RPMI7951 (cell line): ENCODE data around the gene TCF21. TPM values are rescaled to one million over a fixed set of nuclear protein-coding genes. Genes with fewer than 3 reads are reported as not detected.
"Not testable (repeated sequence)": the region's sequence is repeated elsewhere in the genome, so short reads cannot be mapped to it uniquely, and the experiment has no call there.

ENCODE experiments used
- DNase-seq: peaks from one replicate; pipeline ENCODE4 v3.0.0-alpha.2; 2012; ENCODE audit warnings: low read depth
- total RNA-seq: library from RNA; depleted of rRNA; stranded (reverse); fragments of >200 nt; shearing (Covaris generic); gene quantifications from 2 replicates; pipeline ENCODE4 v1.2.3, GENCODE V29; 2014; rRNA removed

TCF21 gene
- total RNA-seq, 1 experiment from 2014 or later: not detected

- peak; percentile 75 for DNase-seq
Measured at GRCh38 chr6:133921249-133921859, 32.4 kb downstream of the TCF21 start.

DNA sequence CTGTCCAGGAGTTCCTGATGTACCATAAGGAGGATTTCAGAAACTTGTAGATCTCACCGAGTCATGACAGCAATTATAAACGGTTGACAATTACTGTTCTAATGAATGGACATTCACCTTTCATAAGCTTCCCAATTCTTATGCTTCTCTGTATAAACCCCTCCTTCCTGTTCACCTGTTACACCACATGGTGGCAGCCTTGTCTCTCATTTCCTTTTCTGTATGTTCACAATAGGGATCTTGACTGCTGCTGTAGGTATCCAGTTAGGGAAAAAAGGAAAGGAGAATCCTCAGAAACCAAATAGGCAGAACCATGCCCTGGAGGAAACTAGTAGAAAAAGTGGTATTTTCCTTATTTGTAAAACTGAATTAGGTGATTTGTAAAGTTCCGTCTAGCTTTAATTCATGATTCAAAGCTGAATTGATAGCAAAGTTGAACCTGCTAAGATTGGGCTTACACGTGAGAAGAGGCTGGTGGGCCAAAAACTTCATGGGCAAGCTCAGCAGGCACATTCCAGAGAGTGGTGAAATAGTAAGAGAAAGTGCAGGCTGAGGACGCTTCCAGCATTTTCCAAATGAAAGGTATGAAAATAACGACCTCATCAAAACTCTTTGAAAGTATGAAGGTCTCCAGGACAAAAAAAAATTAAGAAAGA lies 35.2 kb downstream of the TCF21 start:
- peak; percentile 73 for DNase-seq

- not testable (repeated sequence) for DNase-seq
Measured at GRCh38 chr6:133931221-133931620, 42.3 kb downstream of the TCF21 start.

DNA sequence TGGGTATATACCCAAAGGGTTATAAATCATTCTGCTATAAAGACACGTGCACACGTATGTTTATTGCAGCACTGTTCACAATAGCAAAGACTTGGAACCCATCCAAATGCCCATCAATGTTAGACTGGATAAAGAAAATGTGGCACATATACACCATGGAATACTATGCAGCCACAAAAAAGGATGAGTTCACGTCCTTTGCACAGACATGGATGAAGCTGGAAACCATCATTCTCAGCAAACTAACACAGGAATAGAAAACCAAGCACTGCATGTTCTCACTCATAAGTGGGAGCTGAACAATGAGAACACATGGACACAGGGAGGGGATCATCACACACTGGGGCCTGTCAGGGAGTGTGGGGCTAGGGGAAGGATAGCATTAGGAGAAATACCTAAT lies 47.4 kb downstream of the TCF21 start:
- not testable (repeated sequence) for DNase-seq

GRCh38 chr6:133937909-133938308 lies 49.0 kb downstream of the TCF21 start:
- DNase-seq: no peak

- no peak for DNase-seq
Measured at GRCh38 chr6:133938533-133938932, 49.6 kb downstream of the TCF21 start.

DNA sequence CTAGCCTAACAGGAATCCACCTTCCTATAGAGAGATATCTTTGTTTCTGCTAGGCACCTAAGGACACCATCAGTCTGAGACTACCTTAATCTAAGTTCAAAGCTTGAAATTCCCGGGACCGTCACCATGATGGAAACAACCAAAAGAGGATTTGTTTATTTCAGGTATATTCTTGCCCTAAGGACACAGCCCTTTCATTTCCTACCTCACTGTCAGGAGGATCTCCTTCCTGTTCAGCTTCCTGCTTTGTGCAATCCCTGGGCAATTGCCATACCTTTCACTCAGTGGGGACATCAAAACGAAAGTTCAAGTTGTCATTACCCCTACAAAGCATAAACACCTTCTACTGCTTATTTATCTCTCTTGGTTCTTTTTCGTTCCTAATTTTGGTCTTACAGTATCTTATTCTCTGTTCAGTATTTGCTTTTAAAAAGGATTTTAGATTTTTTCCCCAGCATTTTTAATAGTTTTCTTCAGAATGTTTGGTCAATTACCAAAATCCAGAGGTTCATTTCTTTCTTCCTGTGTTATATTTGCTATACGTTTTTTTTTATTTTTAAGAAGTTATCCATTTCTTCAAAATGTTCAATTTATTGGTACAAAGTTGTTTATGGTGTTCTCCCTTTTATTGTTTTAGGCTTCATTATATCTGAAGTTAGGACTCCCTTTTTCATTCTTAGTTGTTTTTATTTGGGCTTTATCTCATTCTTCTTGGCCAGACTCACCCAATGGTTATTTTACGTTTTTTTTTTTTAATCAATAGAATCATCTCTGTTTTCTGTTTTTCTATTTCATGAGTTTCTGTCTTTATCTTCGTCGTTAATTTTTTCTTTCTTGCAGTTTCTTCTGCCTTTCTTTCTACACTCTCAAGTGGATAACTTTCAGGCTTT lies 51.1 kb downstream of the TCF21 start:
- DNase-seq: no peak

Other genes starting within 250 kb of the TCF21 start
- gene TBPL1, start 64.1 kb downstream of the TCF21 start, total RNA-seq: 39.5 and 54.7 TPM in 2 replicates
- gene SLC2A12, start 163.5 kb downstream of the TCF21 start, total RNA-seq: 0.88 and 1.6 TPM in 2 replicates